Heart left ventricle (tissue), 16 donors: ENCODE results near the gene C14orf119. TPM values are rescaled to one million over a fixed set of nuclear protein-coding genes. Genes with fewer than 3 reads are reported as not detected.
A peak's percentile ranks its signal among the peaks of the same experiment; 100 is the strongest.

Experiments used
- ATAC-seq, 4 donors: fragments of 200-7000 bp; cut with Tn5 transposase; one replicate each; pipeline ENCODE4 v1.9.1; 2020 to 2022; ENCODE audit warnings: moderate library complexity in 4 of 4, mild to moderate bottlenecking in 3 of 4, moderate number of reproducible peaks in 1 of 4
- DNase-seq, 5 donors: peaks; one replicate each; pipeline ENCODE4 v3.0.0-alpha.2; 2020
- H3K27ac ChIP-seq, 12 donors: fragments of 200-600 bp; sonication (generic) in 4 of 12; one replicate each; pipeline versions ENCODE4 v1.5.0 to v1.8.0; 2016 to 2022; ENCODE audit warnings: mild to moderate bottlenecking in 2 of 12
- H3K27me3 ChIP-seq, 9 donors: fragments of 200-600 bp; sonication (generic) in 2 of 9; one replicate each; pipeline versions ENCODE4 v1.5.1 to v1.8.0; 2016 to 2022; ENCODE audit warnings: mild to moderate bottlenecking in 3 of 9
- H3K36me3 ChIP-seq, 9 donors: fragments of 200-600 bp; sonication (generic) in 2 of 9; one replicate each; pipeline versions ENCODE4 v1.5.0 to v1.8.0; 2018 to 2022; ENCODE audit warnings: mild to moderate bottlenecking in 2 of 9
- H3K4me1 ChIP-seq, 12 donors: fragments of 200-600 bp; sonication (generic) in 4 of 12; one replicate each; pipeline versions ENCODE4 v1.5.0 to v1.8.0; 2016 to 2022; ENCODE audit warnings: mild to moderate bottlenecking in 3 of 12
- H3K4me3 ChIP-seq, 12 donors: fragments of 200-600 bp; sonication (generic) in 4 of 12; one replicate each; pipeline versions ENCODE4 v1.5.0 to v1.8.0; 2017 to 2022; ENCODE audit warnings: mild to moderate bottlenecking in 9 of 12, moderate library complexity in 4 of 12
- H3K9me3 ChIP-seq, 12 donors: fragments of 200-600 bp; sonication (generic) in 4 of 12; one replicate each; pipeline versions ENCODE4 v1.5.0 to v1.8.0; 2016 to 2022; ENCODE audit warnings: mild to moderate bottlenecking in 1 of 12
- POLR2A ChIP-seq, 2 donors: fragments of 450-650 bp; IDR thresholded peaks; one replicate each; pipeline ENCODE4 v1.6.1; 2017; ENCODE audit warnings: antibody characterized with exemption in 2 of 2, mild to moderate bottlenecking in 2 of 2, moderate library complexity in 2 of 2
- WGBS, 4 donors: extraction: QIAGEN DNeasy Blood & Tissue Kit in 2 of 4; methylation state at CpG; one replicate each; pipeline versions ENCODE4 v1.1.5 to v1.1.7; 2013 to 2018; 5-methylcytosine and 5-hydroxymethylcytosine counted together
- intact Hi-C, 10 donors: fragments of 100-400 bp; cut with DNase I; formaldehyde crosslinking; loops; one replicate each; pipeline versions ENCODE4 v1.11.1 to v1.14.2; 2022
- polyA plus RNA-seq, 2 donors: library from polyadenylated mRNA; stranded (reverse); fragments of 200-250 nt; gene quantifications; one replicate each; pipeline ENCODE4 v1.2.3, GENCODE V29; 2013
- total RNA-seq, 9 donors: library from RNA; depleted of rRNA in 2 of 9; stranded (reverse); fragments of >200 nt in 2 of 9; fragmentation: NEBNext Ultra II Directional in 3 of 9; extraction: Animal tissue kit (Norgen Biotek cat#: 25700) in 3 of 9; gene quantifications; one replicate each; pipeline versions ENCODE4 v1.1.0 to v1.2.4, GENCODE V29; 2016 to 2023
- TF ChIP-seq, protein P1 (sequence below), 12 donors: fragments of 200-600 bp; sonication (generic) in 4 of 12; IDR thresholded peaks; one replicate each; pipeline versions ENCODE4 v1.5.0 to v1.8.0; 2018 to 2022; ENCODE audit warnings: antibody characterized with exemption in 12 of 12, mild to moderate bottlenecking in 5 of 12
- donor health status: ischemic (EF 13 %, LVEDD 7.1; RV severe dilation, severe dysfunction).
- donor health status: healthy with polysubstance abuse.
- donor health status: DM: no; HTN: yes; CAD: no.
- donor health status: DM: no; HTN: no; CAD: no.
- donor health status: ischemic (EF 25% LVEDD 6.9; RV normal size, moderate dysfunction).
- donor health status: ischemic (EF 25% LVEDD 5.7; RV mildly dilated, moderate dysfunction).
- donor health status: healthy.
- donor health status: DM: yes; HTN: yes; CAD: no.
- donor health status: ischemic (EF 35%, LVEDD 5.7; RV mildly dilated, moderate dysfunction).
- donor health status: nonischemic (EF 11% LVEDD 7.7; RV severe dilation, severe dysfunction).
- donor health status: DM: yes; HTN: yes; CAD: no.
- donor health status: PGD.
- donor health status: ischemic (EF 29% LVEDD 5.4; RV normal size, mild dysfunction).
- donor health status: nonischemic (EF 23%, LVEDD 6.1; RV moderate dilation, normal function).

Gene C14orf119
- total and polyA plus RNA-seq, 11 donors: 8.1 to 47.7 (median 29.6) TPM

DNA sequence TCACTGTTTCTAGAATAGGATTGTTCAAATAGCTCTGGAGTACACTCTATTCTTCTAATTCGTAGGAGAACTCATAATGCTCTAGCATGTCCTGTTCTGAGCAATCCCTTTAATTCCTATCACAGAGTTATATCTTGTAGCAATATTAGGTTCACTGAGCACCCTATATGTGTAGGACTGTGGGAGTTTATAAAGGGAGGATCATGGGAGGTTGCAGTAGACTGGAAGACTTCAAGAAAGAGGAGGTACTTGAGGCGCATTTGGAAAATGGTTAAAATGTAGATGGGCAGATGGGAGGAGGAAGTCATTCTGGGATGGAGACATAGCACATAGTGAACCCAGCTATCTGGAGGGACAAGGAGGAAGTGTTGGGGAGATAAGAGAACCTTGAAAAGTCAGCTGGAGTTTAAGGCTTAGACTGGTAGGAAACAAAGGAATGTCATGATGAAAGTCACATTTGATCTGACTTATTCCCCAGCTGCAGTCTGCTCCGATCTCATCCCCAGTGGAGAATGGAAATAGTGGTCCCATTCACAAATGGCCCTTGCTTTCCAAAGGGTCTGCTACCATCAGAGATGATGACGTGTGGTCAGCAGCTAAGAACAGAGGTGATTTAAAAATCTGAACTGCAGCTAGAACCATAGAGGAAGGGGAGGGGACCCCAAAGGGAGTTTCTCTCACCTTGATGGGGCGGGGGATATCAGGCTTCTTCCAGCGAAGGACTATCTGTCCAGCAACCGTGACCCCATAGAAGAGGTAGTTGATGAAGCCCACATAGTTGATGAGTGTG, 33.9 kb downstream of the C14orf119 start:
- TF ChIP-seq, protein P1, sequence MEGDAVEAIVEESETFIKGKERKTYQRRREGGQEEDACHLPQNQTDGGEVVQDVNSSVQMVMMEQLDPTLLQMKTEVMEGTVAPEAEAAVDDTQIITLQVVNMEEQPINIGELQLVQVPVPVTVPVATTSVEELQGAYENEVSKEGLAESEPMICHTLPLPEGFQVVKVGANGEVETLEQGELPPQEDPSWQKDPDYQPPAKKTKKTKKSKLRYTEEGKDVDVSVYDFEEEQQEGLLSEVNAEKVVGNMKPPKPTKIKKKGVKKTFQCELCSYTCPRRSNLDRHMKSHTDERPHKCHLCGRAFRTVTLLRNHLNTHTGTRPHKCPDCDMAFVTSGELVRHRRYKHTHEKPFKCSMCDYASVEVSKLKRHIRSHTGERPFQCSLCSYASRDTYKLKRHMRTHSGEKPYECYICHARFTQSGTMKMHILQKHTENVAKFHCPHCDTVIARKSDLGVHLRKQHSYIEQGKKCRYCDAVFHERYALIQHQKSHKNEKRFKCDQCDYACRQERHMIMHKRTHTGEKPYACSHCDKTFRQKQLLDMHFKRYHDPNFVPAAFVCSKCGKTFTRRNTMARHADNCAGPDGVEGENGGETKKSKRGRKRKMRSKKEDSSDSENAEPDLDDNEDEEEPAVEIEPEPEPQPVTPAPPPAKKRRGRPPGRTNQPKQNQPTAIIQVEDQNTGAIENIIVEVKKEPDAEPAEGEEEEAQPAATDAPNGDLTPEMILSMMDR (IDR thresholded peaks at IDR 0.05): no peak
- no peak for TF ChIP-seq POLR2A (IDR thresholded peaks at IDR 0.05)
- Histone ChIP-seq H3K27ac (no peak overlapping the region), H3K4me3 (no peak overlapping the region), H3K27me3 (no peaks in the 10 kb centered on the region), H3K9me3 (no peaks in the 10 kb centered on the region), H3K4me1 (peaks cover 0 to 11% (median 0%) of the 10 kb centered on the region in 12 donors), H3K36me3 (peaks cover 0 to 31% (median 5%) of the 10 kb centered on the region in 9 donors)
- ATAC-seq (no peak), DNase-seq (no peak)
- intact Hi-C loops: loop anchor here in 3 of 10 donors (10.0 kb wide), 2 partner anchors 166 to 246 kb away; partner anchors contain the start of genes CMTM5 (in 1 of the 3) and IL25 (in 1 of the 3)
- WGBS, 4 donors: 80 to 87% (median 82%) methylated on average over 7 of the region's 7 CpGs

DNA sequence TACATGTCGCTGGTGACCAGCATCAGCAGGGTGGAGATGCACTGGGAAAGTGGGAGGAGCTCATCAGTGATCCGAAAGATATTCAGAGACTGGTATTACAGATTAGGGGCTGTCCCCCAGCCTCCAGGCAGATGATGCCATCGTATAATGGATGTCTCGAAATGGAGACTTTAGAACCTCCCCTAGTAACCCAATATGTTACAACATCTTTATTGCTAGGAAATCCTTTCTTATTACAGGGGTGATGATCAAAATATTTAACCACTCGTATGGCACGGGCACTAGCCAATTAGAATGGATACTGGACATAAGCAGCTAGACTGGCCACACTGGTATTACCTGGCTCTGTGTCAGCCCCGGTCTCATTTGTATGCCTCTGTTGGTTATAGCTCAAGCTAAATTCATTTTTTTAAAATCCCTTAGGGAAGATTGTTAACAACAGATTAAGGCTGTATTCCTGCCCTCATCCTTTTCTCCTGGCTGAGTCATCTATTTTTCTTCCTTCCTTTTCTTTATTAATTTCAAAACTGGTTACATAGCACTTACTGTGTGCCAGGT, 34.5 kb downstream of the C14orf119 start:
- no peak overlapping the region for H3K27ac ChIP-seq
- intact Hi-C loops: loop anchor here in 4 of 10 donors (5.0 to 10.0 kb wide), 3 partner anchors 42 to 245 kb away; partner anchors contain the start of genes CMTM5 (in 1 of the 4) and IL25 (in 1 of the 4)
- ATAC-seq (no peak), DNase-seq (no peak)
- WGBS, 4 donors: 91 to 96% (median 92%) methylated on average over 7 of the region's 7 CpGs
- H3K36me3 ChIP-seq: peaks cover 0 to 31% (median 5%) of the 10 kb centered on the region in 9 donors
- no peak for TF ChIP-seq POLR2A (IDR thresholded peaks at IDR 0.05)
- TF ChIP-seq, protein P1 (IDR thresholded peaks at IDR 0.05): no peak
- H3K4me3 ChIP-seq: no peak overlapping the region
- peaks cover 0 to 10% (median 0%) of the 10 kb centered on the region in 12 donors for H3K4me1 ChIP-seq
- no peaks in the 10 kb centered on the region for H3K27me3 ChIP-seq
- no peaks in the 10 kb centered on the region for H3K9me3 ChIP-seq

GRCh38 chr14:23130871-23131270, 35.6 kb downstream of the C14orf119 start:
- H3K27ac ChIP-seq: no peak overlapping the region
- H3K27me3 ChIP-seq: no peaks in the 10 kb centered on the region
- TF ChIP-seq, protein P1 (IDR thresholded peaks at IDR 0.05): no peak
- TF ChIP-seq POLR2A (IDR thresholded peaks at IDR 0.05): no peak
- H3K4me1 ChIP-seq: peaks cover 0 to 10% (median 0%) of the 10 kb centered on the region in 12 donors
- 35 to 51% (median 42%) methylated on average over 3 of the region's 3 CpGs for WGBS, 4 donors
- DNase-seq (peak in 1 of 5 donors; percentile 54), ATAC-seq (peak in 1 of 4 donors; percentile 25)
- intact Hi-C loops: loop anchor here in 1 of 10 donors (5.0 kb wide), 1 partner anchor 41 kb away; no protein-coding TSS in a partner anchor
- no peak overlapping the region for H3K4me3 ChIP-seq
- no peaks in the 10 kb centered on the region for H3K9me3 ChIP-seq
- H3K36me3 ChIP-seq: peaks cover 0 to 31% (median 5%) of the 10 kb centered on the region in 9 donors

DNA sequence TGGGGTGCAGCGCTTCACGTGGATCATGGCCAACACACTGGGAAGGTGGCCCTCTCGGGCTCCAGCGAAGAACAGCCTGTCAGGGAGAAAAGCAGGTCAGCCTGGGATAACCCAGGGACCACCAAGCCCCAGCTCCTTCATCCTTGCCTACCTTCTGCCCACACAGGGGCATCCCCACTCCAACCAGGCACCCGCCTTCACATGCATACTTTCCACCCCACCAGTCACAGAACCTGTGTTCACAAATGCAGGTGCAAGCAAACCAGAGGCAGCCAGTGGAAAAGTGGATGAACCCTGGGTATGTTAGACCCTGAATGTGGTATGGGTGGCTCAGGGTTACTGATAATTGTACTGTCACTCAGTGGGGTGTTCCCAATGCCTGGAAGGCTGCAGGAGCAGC, 36.2 kb downstream of the C14orf119 start:
- H3K27me3 ChIP-seq: no peaks in the 10 kb centered on the region
- H3K36me3 ChIP-seq: peaks cover 0 to 34% (median 5%) of the 10 kb centered on the region in 9 donors
- H3K4me3 ChIP-seq: no peak overlapping the region
- intact Hi-C loops: loop anchor here in 1 of 10 donors (5.0 kb wide), 1 partner anchor 41 kb away; no protein-coding TSS in a partner anchor
- DNase-seq (no peak), ATAC-seq (no peak)
- H3K9me3 ChIP-seq: no peaks in the 10 kb centered on the region
- peaks cover 0 to 10% (median 0%) of the 10 kb centered on the region in 12 donors for H3K4me1 ChIP-seq
- 77 to 86% (median 80%) methylated on average over 5 of the region's 5 CpGs for WGBS, 4 donors
- H3K27ac ChIP-seq: no peak overlapping the region
- no peak for TF ChIP-seq POLR2A (IDR thresholded peaks at IDR 0.05)
- TF ChIP-seq, protein P1 (IDR thresholded peaks at IDR 0.05): no peak
